WTC11 (cell line): Measurements from ENCODE around the gene AKAP6. TPM values are rescaled to one million over a fixed set of nuclear protein-coding genes. Genes with fewer than 3 reads are reported as not detected.

ENCODE experiments used
- ATAC-seq: fragments of 200-7000 bp; cut with Tn5 transposase; 2 replicates; pipeline ENCODE4 v1.10.0; 2021; ENCODE audit warnings: mild to moderate bottlenecking, moderate library complexity
- CTCF ChIA-PET: fragments of 300-600 bp; sonication (Branson Sonifier 250); formaldehyde crosslinking; loops from one replicate; lab custom pipeline; 2021; ENCODE audit warnings: antibody characterized with exemption; lab: Charles Lee
- POLR2A ChIA-PET: fragments of 350-600 bp; sonication (Branson Sonifier 250); formaldehyde crosslinking; loops from one replicate; lab custom pipeline; 2021; ENCODE audit warnings: antibody characterized with exemption; lab: Charles Lee
- DNase-seq: peaks from one replicate; pipeline ENCODE4 v3.0.0; 2021; ENCODE audit warnings: low spot score
- H3K27ac Mint-ChIP-seq: 2 replicates; pipeline ENCODE4 v1.8.0; 2021; ENCODE audit warnings: mixed read lengths
- H3K27me3 Mint-ChIP-seq: 2 replicates; pipeline ENCODE4 v1.8.0; 2021; ENCODE audit warnings: low read depth, mild to moderate bottlenecking, moderate library complexity, mixed read lengths
- H3K36me3 Mint-ChIP-seq: 2 replicates; pipeline ENCODE4 v1.8.0; 2021; ENCODE audit warnings: mixed read lengths
- H3K4me1 Mint-ChIP-seq: 2 replicates; pipeline ENCODE4 v1.8.0; 2022; ENCODE audit warnings: mixed read lengths
- H3K4me3 Mint-ChIP-seq: 2 replicates; pipeline ENCODE4 v1.8.0; 2021; ENCODE audit warnings: mild to moderate bottlenecking, moderate library complexity, mixed read lengths
- H3K9me3 Mint-ChIP-seq: 2 replicates; pipeline ENCODE4 v1.8.0; 2021; ENCODE audit warnings: mixed read lengths
- ATF1 ChIP-seq: sonication (generic); formaldehyde crosslinking; IDR thresholded peaks from 2 replicates; pipeline ENCODE4 v1.8.1; 2023; ENCODE audit warnings: mild to moderate bottlenecking, moderate library complexity, missing genetic modification reagents
- GABPB1 ChIP-seq: sonication (generic); formaldehyde crosslinking; IDR thresholded peaks from 2 replicates; pipeline ENCODE4 v1.8.1; 2023; ENCODE audit warnings: mild to moderate bottlenecking, missing genetic modification reagents
- JUN ChIP-seq: sonication (generic); formaldehyde crosslinking; IDR thresholded peaks from 2 replicates; pipeline ENCODE4 v1.8.0; 2023; ENCODE audit warnings: mild to moderate bottlenecking, missing genetic modification reagents
- MYBL2 ChIP-seq: sonication (generic); formaldehyde crosslinking; IDR thresholded peaks from 2 replicates; pipeline ENCODE4 v1.8.1; 2023; ENCODE audit warnings: mild to moderate bottlenecking, moderate library complexity, missing genetic modification reagents
- NFATC4 ChIP-seq: fragments of 250-450 bp; sonication (Bioruptor Pico); IDR thresholded peaks from 2 replicates; pipeline ENCODE4 v1.9.0; 2021; ENCODE audit warnings: mild to moderate bottlenecking
- SMAD4 ChIP-seq: sonication (generic); formaldehyde crosslinking; IDR thresholded peaks from 2 replicates; pipeline ENCODE4 v1.8.0; 2022; ENCODE audit warnings: mild to moderate bottlenecking, missing genetic modification reagents
- SOX15 ChIP-seq: fragments of 250-450 bp; sonication (Bioruptor Pico); IDR thresholded peaks from 2 replicates; pipeline ENCODE4 v1.9.0; 2021; ENCODE audit warnings: mild to moderate bottlenecking
- TCF7 ChIP-seq: sonication (generic); formaldehyde crosslinking; IDR thresholded peaks from 2 replicates; pipeline ENCODE4 v1.8.0; 2022; ENCODE audit warnings: mild to moderate bottlenecking, low read depth, missing genetic modification reagents, moderate library complexity
- TEAD1 ChIP-seq: sonication (generic); formaldehyde crosslinking; IDR thresholded peaks from 2 replicates; pipeline ENCODE4 v1.8.0; 2022; ENCODE audit warnings: mild to moderate bottlenecking, missing genetic modification reagents
- ZNF416 ChIP-seq: fragments of 250-450 bp; sonication (Bioruptor Pico); IDR thresholded peaks from 2 replicates; pipeline ENCODE4 v1.9.0; 2021; ENCODE audit warnings: mild to moderate bottlenecking, inconsistent platforms
- total RNA-seq: library from RNA; stranded (reverse); gene quantifications from 3 replicates; pipeline ENCODE4 v1.2.3, GENCODE V29; 2021
- TF ChIP-seq, protein P1 (sequence below): fragments of 250-450 bp; sonication (Bioruptor Pico); IDR thresholded peaks from 2 replicates; pipeline ENCODE4 v1.9.0; 2021; ENCODE audit warnings: mild to moderate bottlenecking, borderline replicate concordance
- TF ChIP-seq, protein P2 (sequence below): sonication (generic); formaldehyde crosslinking; IDR thresholded peaks from 2 replicates; pipeline ENCODE4 v1.8.0; 2022; ENCODE audit warnings: missing genetic modification reagents
- TF ChIP-seq, protein P3 (sequence below): sonication (generic); formaldehyde crosslinking; IDR thresholded peaks from 2 replicates; pipeline ENCODE4 v1.8.0; 2022; ENCODE audit warnings: mild to moderate bottlenecking, missing genetic modification reagents
- TF ChIP-seq, protein P4 (sequence below): fragments of 250-450 bp; sonication (Bioruptor Pico); IDR thresholded peaks from 2 replicates; pipeline ENCODE4 v1.8.0; 2021; ENCODE audit warnings: mild to moderate bottlenecking
- TF ChIP-seq, protein P5 (sequence below): sonication (generic); formaldehyde crosslinking; IDR thresholded peaks from 2 replicates; pipeline ENCODE4 v1.8.1; 2022; ENCODE audit warnings: missing genetic modification reagents, borderline replicate concordance
- TF ChIP-seq, protein P6 (sequence below): sonication (generic); formaldehyde crosslinking; IDR thresholded peaks from 2 replicates; pipeline ENCODE4 v1.8.0; 2023; ENCODE audit warnings: missing genetic modification reagents, mild to moderate bottlenecking, borderline replicate concordance
- TF ChIP-seq, protein P7 (sequence below): sonication (generic); formaldehyde crosslinking; IDR thresholded peaks from 2 replicates; pipeline ENCODE4 v1.8.0; 2023; ENCODE audit warnings: mild to moderate bottlenecking, missing genetic modification reagents
- TF ChIP-seq, protein P8 (sequence below): fragments of 250-450 bp; sonication (Bioruptor Pico); IDR thresholded peaks from 2 replicates; pipeline ENCODE4 v2.1.2; 2022; ENCODE audit warnings: mild to moderate bottlenecking, moderate library complexity

The AKAP6 gene
- total RNA-seq, 1 experiment from 2014 or later: 0.63 TPM

DNA sequence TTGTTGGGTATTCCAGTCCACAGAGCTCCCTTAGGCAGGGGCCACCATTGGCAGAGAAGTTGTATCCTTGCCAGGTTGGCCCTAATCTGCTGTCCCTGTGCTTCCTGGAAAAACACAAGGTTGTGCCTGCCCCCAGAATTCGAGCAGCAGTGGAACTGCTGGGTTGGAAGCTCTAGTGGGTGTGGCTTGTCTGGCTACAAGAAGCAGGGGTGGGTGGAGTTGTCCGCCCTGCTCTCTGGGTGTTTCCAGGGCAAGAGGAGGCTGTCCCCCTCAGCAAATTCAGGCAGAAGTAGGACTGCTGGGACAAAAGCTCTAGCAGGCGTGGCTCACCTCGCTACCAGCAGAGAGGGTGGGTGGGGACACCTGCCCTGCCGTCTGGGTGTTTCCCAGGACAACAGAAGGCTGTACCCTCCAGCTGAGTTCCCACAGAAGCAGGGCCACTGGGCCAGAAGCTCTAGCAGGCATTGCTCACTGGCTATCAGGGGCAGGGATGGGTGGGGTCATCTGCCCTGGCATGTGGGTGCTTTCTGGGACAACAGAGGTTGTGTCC is 536.8 kb downstream of the AKAP6 start:
- H3K9me3 Mint-ChIP-seq: peaks cover 22% of the 10 kb centered on the region
- no peaks in the 10 kb centered on the region for H3K36me3 Mint-ChIP-seq
- H3K4me1 Mint-ChIP-seq: 0 out of 2 replicates have a peak, but pooled peaks cover 3% of the 10 kb centered on the region
- H3K27ac Mint-ChIP-seq: no peak overlapping the region
- ChIA-PET POLR2A (no interaction called here), CTCF (no interaction called here)
- DNase-seq: no peak
- no peak overlapping the region for H3K4me3 Mint-ChIP-seq
- H3K27me3 Mint-ChIP-seq: no peaks in the 10 kb centered on the region
- ATAC-seq: peak; percentile 52
- TF ChIP-seq, protein P1, sequence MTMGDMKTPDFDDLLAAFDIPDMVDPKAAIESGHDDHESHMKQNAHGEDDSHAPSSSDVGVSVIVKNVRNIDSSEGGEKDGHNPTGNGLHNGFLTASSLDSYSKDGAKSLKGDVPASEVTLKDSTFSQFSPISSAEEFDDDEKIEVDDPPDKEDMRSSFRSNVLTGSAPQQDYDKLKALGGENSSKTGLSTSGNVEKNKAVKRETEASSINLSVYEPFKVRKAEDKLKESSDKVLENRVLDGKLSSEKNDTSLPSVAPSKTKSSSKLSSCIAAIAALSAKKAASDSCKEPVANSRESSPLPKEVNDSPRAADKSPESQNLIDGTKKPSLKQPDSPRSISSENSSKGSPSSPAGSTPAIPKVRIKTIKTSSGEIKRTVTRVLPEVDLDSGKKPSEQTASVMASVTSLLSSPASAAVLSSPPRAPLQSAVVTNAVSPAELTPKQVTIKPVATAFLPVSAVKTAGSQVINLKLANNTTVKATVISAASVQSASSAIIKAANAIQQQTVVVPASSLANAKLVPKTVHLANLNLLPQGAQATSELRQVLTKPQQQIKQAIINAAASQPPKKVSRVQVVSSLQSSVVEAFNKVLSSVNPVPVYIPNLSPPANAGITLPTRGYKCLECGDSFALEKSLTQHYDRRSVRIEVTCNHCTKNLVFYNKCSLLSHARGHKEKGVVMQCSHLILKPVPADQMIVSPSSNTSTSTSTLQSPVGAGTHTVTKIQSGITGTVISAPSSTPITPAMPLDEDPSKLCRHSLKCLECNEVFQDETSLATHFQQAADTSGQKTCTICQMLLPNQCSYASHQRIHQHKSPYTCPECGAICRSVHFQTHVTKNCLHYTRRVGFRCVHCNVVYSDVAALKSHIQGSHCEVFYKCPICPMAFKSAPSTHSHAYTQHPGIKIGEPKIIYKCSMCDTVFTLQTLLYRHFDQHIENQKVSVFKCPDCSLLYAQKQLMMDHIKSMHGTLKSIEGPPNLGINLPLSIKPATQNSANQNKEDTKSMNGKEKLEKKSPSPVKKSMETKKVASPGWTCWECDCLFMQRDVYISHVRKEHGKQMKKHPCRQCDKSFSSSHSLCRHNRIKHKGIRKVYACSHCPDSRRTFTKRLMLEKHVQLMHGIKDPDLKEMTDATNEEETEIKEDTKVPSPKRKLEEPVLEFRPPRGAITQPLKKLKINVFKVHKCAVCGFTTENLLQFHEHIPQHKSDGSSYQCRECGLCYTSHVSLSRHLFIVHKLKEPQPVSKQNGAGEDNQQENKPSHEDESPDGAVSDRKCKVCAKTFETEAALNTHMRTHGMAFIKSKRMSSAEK (CRISPR knock-in tag): no peak
- no peak for TF ChIP-seq NFATC4
- TF ChIP-seq, protein P2, sequence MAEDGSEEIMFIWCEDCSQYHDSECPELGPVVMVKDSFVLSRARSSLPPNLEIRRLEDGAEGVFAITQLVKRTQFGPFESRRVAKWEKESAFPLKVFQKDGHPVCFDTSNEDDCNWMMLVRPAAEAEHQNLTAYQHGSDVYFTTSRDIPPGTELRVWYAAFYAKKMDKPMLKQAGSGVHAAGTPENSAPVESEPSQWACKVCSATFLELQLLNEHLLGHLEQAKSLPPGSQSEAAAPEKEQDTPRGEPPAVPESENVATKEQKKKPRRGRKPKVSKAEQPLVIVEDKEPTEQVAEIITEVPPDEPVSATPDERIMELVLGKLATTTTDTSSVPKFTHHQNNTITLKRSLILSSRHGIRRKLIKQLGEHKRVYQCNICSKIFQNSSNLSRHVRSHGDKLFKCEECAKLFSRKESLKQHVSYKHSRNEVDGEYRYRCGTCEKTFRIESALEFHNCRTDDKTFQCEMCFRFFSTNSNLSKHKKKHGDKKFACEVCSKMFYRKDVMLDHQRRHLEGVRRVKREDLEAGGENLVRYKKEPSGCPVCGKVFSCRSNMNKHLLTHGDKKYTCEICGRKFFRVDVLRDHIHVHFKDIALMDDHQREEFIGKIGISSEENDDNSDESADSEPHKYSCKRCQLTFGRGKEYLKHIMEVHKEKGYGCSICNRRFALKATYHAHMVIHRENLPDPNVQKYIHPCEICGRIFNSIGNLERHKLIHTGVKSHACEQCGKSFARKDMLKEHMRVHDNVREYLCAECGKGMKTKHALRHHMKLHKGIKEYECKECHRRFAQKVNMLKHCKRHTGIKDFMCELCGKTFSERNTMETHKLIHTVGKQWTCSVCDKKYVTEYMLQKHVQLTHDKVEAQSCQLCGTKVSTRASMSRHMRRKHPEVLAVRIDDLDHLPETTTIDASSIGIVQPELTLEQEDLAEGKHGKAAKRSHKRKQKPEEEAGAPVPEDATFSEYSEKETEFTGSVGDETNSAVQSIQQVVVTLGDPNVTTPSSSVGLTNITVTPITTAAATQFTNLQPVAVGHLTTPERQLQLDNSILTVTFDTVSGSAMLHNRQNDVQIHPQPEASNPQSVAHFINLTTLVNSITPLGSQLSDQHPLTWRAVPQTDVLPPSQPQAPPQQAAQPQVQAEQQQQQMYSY (CRISPR knock-in tag): no peak
- TF ChIP-seq ZNF416 (CRISPR knock-in tag): no peak
- TF ChIP-seq SMAD4 (CRISPR knock-in tag): no peak
- TF ChIP-seq, protein P3, sequence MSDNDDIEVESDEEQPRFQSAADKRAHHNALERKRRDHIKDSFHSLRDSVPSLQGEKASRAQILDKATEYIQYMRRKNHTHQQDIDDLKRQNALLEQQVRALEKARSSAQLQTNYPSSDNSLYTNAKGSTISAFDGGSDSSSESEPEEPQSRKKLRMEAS (CRISPR knock-in tag): no peak
- TF ChIP-seq TCF7 (CRISPR knock-in tag): no peak
- TF ChIP-seq MYBL2 (CRISPR knock-in tag): no peak
- no peak for TF ChIP-seq JUN (CRISPR knock-in tag)
- TF ChIP-seq, protein P4, sequence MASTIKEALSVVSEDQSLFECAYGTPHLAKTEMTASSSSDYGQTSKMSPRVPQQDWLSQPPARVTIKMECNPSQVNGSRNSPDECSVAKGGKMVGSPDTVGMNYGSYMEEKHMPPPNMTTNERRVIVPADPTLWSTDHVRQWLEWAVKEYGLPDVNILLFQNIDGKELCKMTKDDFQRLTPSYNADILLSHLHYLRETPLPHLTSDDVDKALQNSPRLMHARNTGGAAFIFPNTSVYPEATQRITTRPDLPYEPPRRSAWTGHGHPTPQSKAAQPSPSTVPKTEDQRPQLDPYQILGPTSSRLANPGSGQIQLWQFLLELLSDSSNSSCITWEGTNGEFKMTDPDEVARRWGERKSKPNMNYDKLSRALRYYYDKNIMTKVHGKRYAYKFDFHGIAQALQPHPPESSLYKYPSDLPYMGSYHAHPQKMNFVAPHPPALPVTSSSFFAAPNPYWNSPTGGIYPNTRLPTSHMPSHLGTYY: no peak
- no peak for TF ChIP-seq TEAD1 (CRISPR knock-in tag)
- TF ChIP-seq, protein P5, sequence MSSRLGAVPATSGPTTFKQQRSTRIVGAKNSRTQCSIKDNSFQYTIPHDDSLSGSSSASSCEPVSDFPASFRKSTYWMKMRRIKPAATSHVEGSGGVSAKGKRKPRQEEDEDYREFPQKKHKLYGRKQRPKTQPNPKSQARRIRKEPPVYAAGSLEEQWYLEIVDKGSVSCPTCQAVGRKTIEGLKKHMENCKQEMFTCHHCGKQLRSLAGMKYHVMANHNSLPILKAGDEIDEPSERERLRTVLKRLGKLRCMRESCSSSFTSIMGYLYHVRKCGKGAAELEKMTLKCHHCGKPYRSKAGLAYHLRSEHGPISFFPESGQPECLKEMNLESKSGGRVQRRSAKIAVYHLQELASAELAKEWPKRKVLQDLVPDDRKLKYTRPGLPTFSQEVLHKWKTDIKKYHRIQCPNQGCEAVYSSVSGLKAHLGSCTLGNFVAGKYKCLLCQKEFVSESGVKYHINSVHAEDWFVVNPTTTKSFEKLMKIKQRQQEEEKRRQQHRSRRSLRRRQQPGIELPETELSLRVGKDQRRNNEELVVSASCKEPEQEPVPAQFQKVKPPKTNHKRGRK: no peak
- TF ChIP-seq GABPB1 (CRISPR knock-in tag): no peak
- TF ChIP-seq, protein P6, sequence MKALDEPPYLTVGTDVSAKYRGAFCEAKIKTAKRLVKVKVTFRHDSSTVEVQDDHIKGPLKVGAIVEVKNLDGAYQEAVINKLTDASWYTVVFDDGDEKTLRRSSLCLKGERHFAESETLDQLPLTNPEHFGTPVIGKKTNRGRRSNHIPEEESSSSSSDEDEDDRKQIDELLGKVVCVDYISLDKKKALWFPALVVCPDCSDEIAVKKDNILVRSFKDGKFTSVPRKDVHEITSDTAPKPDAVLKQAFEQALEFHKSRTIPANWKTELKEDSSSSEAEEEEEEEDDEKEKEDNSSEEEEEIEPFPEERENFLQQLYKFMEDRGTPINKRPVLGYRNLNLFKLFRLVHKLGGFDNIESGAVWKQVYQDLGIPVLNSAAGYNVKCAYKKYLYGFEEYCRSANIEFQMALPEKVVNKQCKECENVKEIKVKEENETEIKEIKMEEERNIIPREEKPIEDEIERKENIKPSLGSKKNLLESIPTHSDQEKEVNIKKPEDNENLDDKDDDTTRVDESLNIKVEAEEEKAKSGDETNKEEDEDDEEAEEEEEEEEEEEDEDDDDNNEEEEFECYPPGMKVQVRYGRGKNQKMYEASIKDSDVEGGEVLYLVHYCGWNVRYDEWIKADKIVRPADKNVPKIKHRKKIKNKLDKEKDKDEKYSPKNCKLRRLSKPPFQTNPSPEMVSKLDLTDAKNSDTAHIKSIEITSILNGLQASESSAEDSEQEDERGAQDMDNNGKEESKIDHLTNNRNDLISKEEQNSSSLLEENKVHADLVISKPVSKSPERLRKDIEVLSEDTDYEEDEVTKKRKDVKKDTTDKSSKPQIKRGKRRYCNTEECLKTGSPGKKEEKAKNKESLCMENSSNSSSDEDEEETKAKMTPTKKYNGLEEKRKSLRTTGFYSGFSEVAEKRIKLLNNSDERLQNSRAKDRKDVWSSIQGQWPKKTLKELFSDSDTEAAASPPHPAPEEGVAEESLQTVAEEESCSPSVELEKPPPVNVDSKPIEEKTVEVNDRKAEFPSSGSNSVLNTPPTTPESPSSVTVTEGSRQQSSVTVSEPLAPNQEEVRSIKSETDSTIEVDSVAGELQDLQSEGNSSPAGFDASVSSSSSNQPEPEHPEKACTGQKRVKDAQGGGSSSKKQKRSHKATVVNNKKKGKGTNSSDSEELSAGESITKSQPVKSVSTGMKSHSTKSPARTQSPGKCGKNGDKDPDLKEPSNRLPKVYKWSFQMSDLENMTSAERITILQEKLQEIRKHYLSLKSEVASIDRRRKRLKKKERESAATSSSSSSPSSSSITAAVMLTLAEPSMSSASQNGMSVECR (CRISPR knock-in tag): no peak
- TF ChIP-seq, protein P7, sequence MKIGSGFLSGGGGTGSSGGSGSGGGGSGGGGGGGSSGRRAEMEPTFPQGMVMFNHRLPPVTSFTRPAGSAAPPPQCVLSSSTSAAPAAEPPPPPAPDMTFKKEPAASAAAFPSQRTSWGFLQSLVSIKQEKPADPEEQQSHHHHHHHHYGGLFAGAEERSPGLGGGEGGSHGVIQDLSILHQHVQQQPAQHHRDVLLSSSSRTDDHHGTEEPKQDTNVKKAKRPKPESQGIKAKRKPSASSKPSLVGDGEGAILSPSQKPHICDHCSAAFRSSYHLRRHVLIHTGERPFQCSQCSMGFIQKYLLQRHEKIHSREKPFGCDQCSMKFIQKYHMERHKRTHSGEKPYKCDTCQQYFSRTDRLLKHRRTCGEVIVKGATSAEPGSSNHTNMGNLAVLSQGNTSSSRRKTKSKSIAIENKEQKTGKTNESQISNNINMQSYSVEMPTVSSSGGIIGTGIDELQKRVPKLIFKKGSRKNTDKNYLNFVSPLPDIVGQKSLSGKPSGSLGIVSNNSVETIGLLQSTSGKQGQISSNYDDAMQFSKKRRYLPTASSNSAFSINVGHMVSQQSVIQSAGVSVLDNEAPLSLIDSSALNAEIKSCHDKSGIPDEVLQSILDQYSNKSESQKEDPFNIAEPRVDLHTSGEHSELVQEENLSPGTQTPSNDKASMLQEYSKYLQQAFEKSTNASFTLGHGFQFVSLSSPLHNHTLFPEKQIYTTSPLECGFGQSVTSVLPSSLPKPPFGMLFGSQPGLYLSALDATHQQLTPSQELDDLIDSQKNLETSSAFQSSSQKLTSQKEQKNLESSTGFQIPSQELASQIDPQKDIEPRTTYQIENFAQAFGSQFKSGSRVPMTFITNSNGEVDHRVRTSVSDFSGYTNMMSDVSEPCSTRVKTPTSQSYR (CRISPR knock-in tag): no peak
- TF ChIP-seq SOX15 (CRISPR knock-in tag): no peak
- no peak for TF ChIP-seq ATF1 (CRISPR knock-in tag)
- TF ChIP-seq, protein P8, sequence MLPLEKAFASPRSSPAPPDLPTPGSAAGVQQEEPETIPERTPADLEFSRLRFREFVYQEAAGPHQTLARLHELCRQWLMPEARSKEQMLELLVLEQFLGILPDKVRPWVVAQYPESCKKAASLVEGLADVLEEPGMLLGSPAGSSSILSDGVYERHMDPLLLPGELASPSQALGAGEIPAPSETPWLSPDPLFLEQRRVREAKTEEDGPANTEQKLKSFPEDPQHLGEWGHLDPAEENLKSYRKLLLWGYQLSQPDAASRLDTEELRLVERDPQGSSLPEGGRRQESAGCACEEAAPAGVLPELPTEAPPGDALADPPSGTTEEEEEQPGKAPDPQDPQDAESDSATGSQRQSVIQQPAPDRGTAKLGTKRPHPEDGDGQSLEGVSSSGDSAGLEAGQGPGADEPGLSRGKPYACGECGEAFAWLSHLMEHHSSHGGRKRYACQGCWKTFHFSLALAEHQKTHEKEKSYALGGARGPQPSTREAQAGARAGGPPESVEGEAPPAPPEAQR (CRISPR knock-in tag): no peak
